Measurements from ENCODE around the gene BRME1. TPM values are rescaled to one million over a fixed set of nuclear protein-coding genes. Genes with fewer than 3 reads are reported as not detected.

The BRME1 gene
- total RNA-seq, 4 donors from 2014 or later: 1.9 to 2.4 (median 2.2) TPM; not detected in 1

DNA sequence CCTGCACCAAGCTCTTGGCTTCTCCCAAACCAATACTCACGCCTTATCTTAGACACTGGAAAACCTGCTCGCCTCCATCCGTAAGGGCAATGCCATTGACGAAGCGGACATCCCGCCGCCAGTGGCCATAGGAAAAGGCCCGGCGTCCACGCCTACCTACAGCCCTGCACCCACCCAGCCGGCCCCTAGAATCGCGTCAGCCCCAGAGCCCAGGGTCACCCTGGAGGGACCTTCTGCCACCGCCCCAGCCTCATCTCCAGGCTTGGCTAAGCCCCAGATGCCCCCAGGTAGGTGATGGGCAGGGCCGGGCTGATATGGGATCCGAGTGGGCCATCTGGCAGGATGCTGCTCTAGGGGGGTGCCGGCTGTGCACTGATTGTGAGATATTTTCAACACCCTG is 7.4 kb upstream of the BRME1 start:
- H3K27ac ChIP-seq: no peak overlapping the region
- no peaks in the 10 kb centered on the region for H3K4me1 ChIP-seq
- no peaks in the 10 kb centered on the region for H3K9me3 ChIP-seq
- WGBS, 2 donors (ENCODE audit: low coverage in 1 of 2): no CpG with 5 or more reads among the region's 17 CpGs
- H3K36me3 ChIP-seq: peaks cover 0 to 97% of the 10 kb centered on the region in 2 donors
- no peak overlapping the region for H3K4me3 ChIP-seq
- no peak for ATAC-seq
- no peaks in the 10 kb centered on the region for H3K27me3 ChIP-seq
- no peak for TF ChIP-seq POLR2A (IDR thresholded peaks at IDR 0.05)
- TF ChIP-seq POLR2AphosphoS5 (IDR thresholded peaks at IDR 0.05): no peak
- no peak for TF ChIP-seq EP300 (IDR thresholded peaks at IDR 0.05)

DNA sequence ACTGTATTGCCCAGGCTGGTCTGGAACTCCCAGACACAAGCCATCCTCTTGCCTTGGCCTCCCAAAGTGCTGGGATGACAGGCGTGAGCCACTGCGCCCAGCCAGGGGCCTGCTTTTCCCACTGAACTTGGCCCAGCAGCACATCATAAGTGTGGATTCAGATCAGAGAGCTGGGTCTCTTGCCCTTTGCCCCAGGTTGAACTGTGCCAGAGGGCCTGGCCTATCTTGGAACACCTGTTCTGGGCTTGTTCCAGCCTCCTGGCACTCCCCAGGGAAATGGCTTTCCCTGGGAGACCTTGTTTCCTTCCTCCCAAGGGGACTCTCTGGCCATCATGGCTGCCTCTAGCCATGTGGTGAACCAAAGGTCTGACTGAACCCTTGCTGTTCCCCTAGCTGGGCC is 3.5 kb upstream of the BRME1 start:
- Histone ChIP-seq H3K36me3 (peaks cover 0 to 57% of the 10 kb centered on the region in 2 donors), H3K9me3 (no peaks in the 10 kb centered on the region), H3K27ac (no peak overlapping the region), H3K4me1 (peaks cover 0 to 21% (median 7%) of the 10 kb centered on the region in 3 donors), H3K4me3 (no peak overlapping the region), H3K27me3 (no peaks in the 10 kb centered on the region)
- no peak for TF ChIP-seq EP300 (IDR thresholded peaks at IDR 0.05)
- TF ChIP-seq, protein P1, sequence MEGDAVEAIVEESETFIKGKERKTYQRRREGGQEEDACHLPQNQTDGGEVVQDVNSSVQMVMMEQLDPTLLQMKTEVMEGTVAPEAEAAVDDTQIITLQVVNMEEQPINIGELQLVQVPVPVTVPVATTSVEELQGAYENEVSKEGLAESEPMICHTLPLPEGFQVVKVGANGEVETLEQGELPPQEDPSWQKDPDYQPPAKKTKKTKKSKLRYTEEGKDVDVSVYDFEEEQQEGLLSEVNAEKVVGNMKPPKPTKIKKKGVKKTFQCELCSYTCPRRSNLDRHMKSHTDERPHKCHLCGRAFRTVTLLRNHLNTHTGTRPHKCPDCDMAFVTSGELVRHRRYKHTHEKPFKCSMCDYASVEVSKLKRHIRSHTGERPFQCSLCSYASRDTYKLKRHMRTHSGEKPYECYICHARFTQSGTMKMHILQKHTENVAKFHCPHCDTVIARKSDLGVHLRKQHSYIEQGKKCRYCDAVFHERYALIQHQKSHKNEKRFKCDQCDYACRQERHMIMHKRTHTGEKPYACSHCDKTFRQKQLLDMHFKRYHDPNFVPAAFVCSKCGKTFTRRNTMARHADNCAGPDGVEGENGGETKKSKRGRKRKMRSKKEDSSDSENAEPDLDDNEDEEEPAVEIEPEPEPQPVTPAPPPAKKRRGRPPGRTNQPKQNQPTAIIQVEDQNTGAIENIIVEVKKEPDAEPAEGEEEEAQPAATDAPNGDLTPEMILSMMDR (IDR thresholded peaks at IDR 0.05): no peak
- no peak for TF ChIP-seq POLR2AphosphoS5 (IDR thresholded peaks at IDR 0.05)
- TF ChIP-seq POLR2A (IDR thresholded peaks at IDR 0.05): no peak
- WGBS, 2 donors (ENCODE audit: low coverage in 1 of 2): 80 to 100% methylated on average over 1 to 2 of the region's 2 CpGs
- no peak for ATAC-seq

- Histone ChIP-seq H3K27ac (no peak overlapping the region), H3K27me3 (no peaks in the 10 kb centered on the region), H3K4me1 (peaks cover 0 to 21% (median 7%) of the 10 kb centered on the region in 3 donors), H3K36me3 (peaks cover 0 to 50% of the 10 kb centered on the region in 2 donors), H3K9me3 (no peaks in the 10 kb centered on the region), H3K4me3 (no peak overlapping the region)
- no peak for TF ChIP-seq POLR2A (IDR thresholded peaks at IDR 0.05)
- TF ChIP-seq EP300 (IDR thresholded peaks at IDR 0.05): no peak
- TF ChIP-seq, protein P1 (IDR thresholded peaks at IDR 0.05): no peak
- no peak for TF ChIP-seq POLR2AphosphoS5 (IDR thresholded peaks at IDR 0.05)
- 80 to 92% methylated on average over 1 to 6 of the region's 8 CpGs for WGBS, 2 donors (ENCODE audit: low coverage in 1 of 2)
- ATAC-seq: no peak
These were observed 2.8 kb upstream of the BRME1 start for GRCh38 chr19:13908674-13909073.

DNA sequence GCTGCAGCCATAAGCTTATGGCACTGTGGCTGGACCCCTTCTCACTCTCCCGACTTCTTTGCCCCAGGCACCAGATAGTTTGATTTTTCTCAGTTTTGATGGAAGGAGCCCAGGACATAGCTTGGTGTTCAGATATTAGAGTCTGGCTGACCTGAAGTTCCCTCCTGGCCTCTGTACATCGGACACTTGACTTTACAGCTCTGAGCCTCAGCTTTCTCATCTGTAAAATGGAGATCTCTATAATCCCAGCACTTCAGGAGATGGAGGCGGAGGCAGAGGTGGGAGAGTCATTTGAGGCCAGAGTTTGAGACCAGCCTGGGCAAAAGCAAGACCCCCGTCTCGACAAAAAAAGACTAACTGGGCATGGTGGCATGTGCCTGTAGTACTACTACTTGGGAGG is 993 bp upstream of the BRME1 start:
- ATAC-seq: no peak
- peak overlapping the region; percentile 73 to 85 for H3K4me3 ChIP-seq
- no peaks in the 10 kb centered on the region for H3K27me3 ChIP-seq
- WGBS, 2 donors (ENCODE audit: low coverage in 1 of 2): 82 to 90% methylated on average over 2 to 3 of the region's 5 CpGs
- H3K9me3 ChIP-seq: no peaks in the 10 kb centered on the region
- H3K36me3 ChIP-seq: peaks cover 0 to 32% of the 10 kb centered on the region in 2 donors
- TF ChIP-seq POLR2AphosphoS5 (IDR thresholded peaks at IDR 0.05) (no peak), POLR2A (IDR thresholded peaks at IDR 0.05) (no peak), EP300 (IDR thresholded peaks at IDR 0.05) (no peak)
- TF ChIP-seq, protein P1 (IDR thresholded peaks at IDR 0.05): no peak
- H3K4me1 ChIP-seq: peaks cover 0 to 21% (median 7%) of the 10 kb centered on the region in 3 donors
- H3K27ac ChIP-seq: peak overlapping the region in 1 of 4 donors; percentile 82

DNA sequence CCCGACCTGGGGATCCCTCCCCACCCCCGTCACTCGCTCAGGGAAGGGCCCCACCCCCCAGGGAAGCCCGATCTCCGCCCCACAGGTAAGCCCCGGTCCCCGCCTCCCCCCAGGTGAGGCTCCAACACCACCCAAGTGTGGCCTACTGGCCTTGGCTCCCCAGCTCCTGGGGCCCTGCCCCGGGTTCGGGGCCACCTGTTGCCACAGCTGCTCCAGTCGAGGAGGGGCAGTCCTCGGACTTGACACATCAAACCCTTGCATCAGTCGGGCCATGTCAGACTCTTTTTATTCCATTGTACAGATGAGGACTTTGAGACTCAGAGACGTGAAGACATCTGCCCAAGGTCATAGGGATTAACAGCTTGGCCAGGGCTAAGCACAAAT is 596 bp upstream of the BRME1 start:
- ATAC-seq: peak; percentile 8
- H3K36me3 ChIP-seq: peaks cover 0 to 28% of the 10 kb centered on the region in 2 donors
- peak overlapping the region; percentile 73 to 85 for H3K4me3 ChIP-seq
- H3K4me1 ChIP-seq: peaks cover 0 to 21% (median 7%) of the 10 kb centered on the region in 3 donors
- H3K27ac ChIP-seq: peak overlapping the region; percentile 8 to 82 (median 70)
- no peaks in the 10 kb centered on the region for H3K9me3 ChIP-seq
- WGBS, 2 donors (ENCODE audit: low coverage in 1 of 2): 0% methylated on average over 1 of the region's 13 CpGs
- no peak for TF ChIP-seq POLR2AphosphoS5 (IDR thresholded peaks at IDR 0.05)
- TF ChIP-seq EP300 (IDR thresholded peaks at IDR 0.05): no peak
- H3K27me3 ChIP-seq: no peaks in the 10 kb centered on the region

DNA sequence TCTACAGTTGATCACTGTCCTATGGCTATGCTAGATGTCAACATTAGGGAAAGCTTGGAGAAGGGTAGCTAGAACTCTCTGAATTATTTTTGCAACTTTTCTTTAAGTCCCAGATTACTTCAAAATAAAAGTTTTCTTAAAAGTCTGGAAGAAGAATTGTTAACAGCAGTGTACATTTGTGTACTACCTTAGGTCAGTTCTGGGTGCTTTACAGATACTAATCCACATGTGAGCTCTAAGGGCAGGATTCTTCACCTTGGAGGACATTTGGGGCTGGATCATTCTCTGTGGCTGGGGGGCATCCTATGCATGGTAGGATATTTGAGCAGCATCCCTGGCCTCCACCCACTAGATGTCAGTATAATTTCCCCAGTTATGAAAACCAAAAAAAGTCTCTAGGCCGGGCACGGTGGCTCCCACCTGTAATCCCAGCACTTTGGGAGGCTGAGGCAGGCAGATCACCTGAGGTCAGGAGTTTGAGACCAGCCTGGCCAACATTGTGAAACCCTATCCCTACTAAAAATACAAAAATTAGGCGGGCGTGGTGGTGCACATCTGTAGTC is 2.8 kb downstream of the BRME1 start:
- Histone ChIP-seq H3K36me3 (no peaks in the 10 kb centered on the region), H3K4me3 (no peak overlapping the region), H3K27me3 (no peaks in the 10 kb centered on the region), H3K9me3 (no peaks in the 10 kb centered on the region), H3K27ac (no peak overlapping the region), H3K4me1 (peaks cover 0 to 21% (median 7%) of the 10 kb centered on the region in 3 donors)
- TF ChIP-seq POLR2AphosphoS5 (IDR thresholded peaks at IDR 0.05) (no peak), EP300 (IDR thresholded peaks at IDR 0.05) (no peak), POLR2A (IDR thresholded peaks at IDR 0.05) (no peak)
- TF ChIP-seq, protein P1 (IDR thresholded peaks at IDR 0.05): peak in 1 of 4 experiments; percentile 22
- 100% methylated on average over 2 of the region's 4 CpGs; no CpG with 5 or more reads in 1 of the 2 donors for WGBS, 2 donors (ENCODE audit: low coverage in 1 of 2)
- no peak for ATAC-seq
